IPS DF 19.7 (cell line): ENCODE results near the gene CPNE5.

ENCODE experiments used
- DNase-seq: peaks from one replicate; pipeline ENCODE4 v3.0.0-alpha.2; 2013; ENCODE audit warnings: low read depth, low spot score

Gene CPNE5

GRCh38 chr6:36857325-36857724, 18.1 kb upstream of the CPNE5 start:
- no peak for DNase-seq

GRCh38 chr6:36856277-36856676, 17.0 kb upstream of the CPNE5 start:
- no peak for DNase-seq

GRCh38 chr6:36855750-36856149, 16.5 kb upstream of the CPNE5 start:
- DNase-seq = no peak

GRCh38 chr6:36853325-36853724, 14.1 kb upstream of the CPNE5 start:
- no peak for DNase-seq

- no peak for DNase-seq
Measured at GRCh38 chr6:36852481-36853147, 13.4 kb upstream of the CPNE5 start.

- no peak for DNase-seq
Measured at GRCh38 chr6:36851626-36852025, 12.4 kb upstream of the CPNE5 start.

GRCh38 chr6:36851149-36851614, 11.9 kb upstream of the CPNE5 start:
- DNase-seq = no peak

- no peak for DNase-seq
Measured at GRCh38 chr6:36850021-36850420, 10.8 kb upstream of the CPNE5 start.

- DNase-seq = no peak
Measured at GRCh38 chr6:36848658-36849441, 9.6 kb upstream of the CPNE5 start.

GRCh38 chr6:36847991-36848390, 8.7 kb upstream of the CPNE5 start:
- no peak for DNase-seq

GRCh38 chr6:36847152-36847551, 7.9 kb upstream of the CPNE5 start:
- DNase-seq = no peak

GRCh38 chr6:36845233-36845632, 6.0 kb upstream of the CPNE5 start:
- no peak for DNase-seq

GRCh38 chr6:36844232-36845170, 5.3 kb upstream of the CPNE5 start:
- DNase-seq = no peak

- DNase-seq = no peak
Measured at GRCh38 chr6:36843170-36843569, 3.9 kb upstream of the CPNE5 start.

- no peak for DNase-seq
Measured at GRCh38 chr6:36841756-36842155, 2.5 kb upstream of the CPNE5 start.

- DNase-seq = no peak
Measured at GRCh38 chr6:36840432-36841403, 1.5 kb upstream of the CPNE5 start.

GRCh38 chr6:36839749-36840431, 646 bp upstream of the CPNE5 start:
- no peak for DNase-seq

- DNase-seq = no peak
Measured at GRCh38 chr6:36837686-36838085, 1.6 kb downstream of the CPNE5 start.

GRCh38 chr6:36837022-36837339, 2.3 kb downstream of the CPNE5 start:
- no peak for DNase-seq
